MCF 10A (cell line): ENCODE results near the gene MCUR1. TPM values are rescaled to one million over a fixed set of nuclear protein-coding genes. Genes with fewer than 3 reads are reported as not detected.

Experiments
- BruUV-seq: library from RNA; stranded (reverse); fragments of 400-500 nt; replicated peaks from 2 replicates; lab custom pipeline; 2021; lab: Mats Ljungman, UMichigan
- CTCF ChIA-PET: fragments of 300-600 bp; sonication (Branson Sonifier 250); formaldehyde crosslinking; extraction: SDS; loops from one replicate; lab custom pipeline; 2021; ENCODE audit warnings: antibody characterized with exemption, inconsistent platforms; lab: Yijun Ruan, JAX
- POLR2A ChIA-PET: fragments of 300-600, 350-650 bp; sonication (Branson Sonifier 250); formaldehyde crosslinking; extraction: SDS; loops from one replicate; lab custom pipeline; 2020; ENCODE audit warnings: antibody characterized with exemption, inconsistent platforms; lab: Yijun Ruan, JAX
- DNase-seq: peaks from one replicate; pipeline ENCODE4 v3.0.0-alpha.2; 2018; ENCODE audit not compliant: unreplicated experiment
- H3K27ac Mint-ChIP-seq: one replicate; pipeline ENCODE4 v1.8.0; 2022; ENCODE audit warnings: mild to moderate bottlenecking, low read depth, mixed read lengths; ENCODE audit not compliant: unreplicated experiment
- H3K27me3 Mint-ChIP-seq: one replicate; pipeline ENCODE4 v1.8.0; 2022; ENCODE audit warnings: mixed read lengths; ENCODE audit not compliant: insufficient read depth, unreplicated experiment
- H3K36me3 Mint-ChIP-seq: one replicate; pipeline ENCODE4 v1.8.0; 2022; ENCODE audit warnings: mild to moderate bottlenecking, moderate library complexity, mixed read lengths; ENCODE audit not compliant: insufficient read depth, unreplicated experiment
- H3K4me1 Mint-ChIP-seq: one replicate; pipeline ENCODE4 v1.8.0; 2022; ENCODE audit warnings: mixed read lengths; ENCODE audit not compliant: insufficient read depth, unreplicated experiment
- H3K4me3 Mint-ChIP-seq: one replicate; pipeline ENCODE4 v1.8.0; 2022; ENCODE audit warnings: mild to moderate bottlenecking, moderate library complexity, mixed read lengths; ENCODE audit not compliant: unreplicated experiment
- H3K9me3 Mint-ChIP-seq: one replicate; pipeline ENCODE4 v1.8.0; 2022; ENCODE audit warnings: mixed read lengths; ENCODE audit not compliant: unreplicated experiment
- intact Hi-C: fragments of 100-400 bp; cut with micrococcal nuclease; formaldehyde crosslinking; loops from 2 replicates; pipeline ENCODE4 v1.14.1; 2022
- total RNA-seq: library from RNA; stranded (reverse); gene quantifications from 2 replicates; pipeline ENCODE4 v1.2.3, GENCODE V29; 2022
- TF ChIP-seq, protein P1 (sequence below): fragments of 200-600 bp; IDR thresholded peaks from one replicate; pipeline ENCODE4 v1.8.0; 2022; ENCODE audit warnings: antibody characterized with exemption, mild to moderate bottlenecking; ENCODE audit not compliant: unreplicated experiment

The MCUR1 gene
- total RNA-seq, 1 experiment from 2014 or later = 30.4 TPM

DNA sequence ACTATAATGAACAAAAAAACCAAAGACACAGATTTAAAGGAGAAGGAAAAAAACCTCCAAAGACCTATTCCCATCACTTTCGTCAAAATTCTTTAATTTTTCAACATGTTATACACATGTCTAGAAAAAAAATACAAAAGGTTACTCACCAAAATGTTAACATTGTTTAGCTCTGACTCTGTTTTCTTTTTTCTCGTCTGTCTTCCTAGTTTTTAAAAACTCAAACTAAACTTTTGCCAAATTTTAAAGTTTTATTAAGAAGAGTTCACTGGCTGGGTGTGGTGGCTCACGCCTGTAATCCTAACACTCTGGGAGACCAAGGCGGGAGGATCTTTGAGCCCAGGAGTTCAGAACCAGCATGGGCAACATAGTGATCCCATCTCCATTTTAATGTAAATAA is 10.8 kb downstream of the MCUR1 start:
- H3K4me3 Mint-ChIP-seq = no peak overlapping the region
- no peaks in the 10 kb centered on the region for H3K9me3 Mint-ChIP-seq
- peaks cover 68% of the 10 kb centered on the region for H3K36me3 Mint-ChIP-seq
- TF ChIP-seq, protein P1, sequence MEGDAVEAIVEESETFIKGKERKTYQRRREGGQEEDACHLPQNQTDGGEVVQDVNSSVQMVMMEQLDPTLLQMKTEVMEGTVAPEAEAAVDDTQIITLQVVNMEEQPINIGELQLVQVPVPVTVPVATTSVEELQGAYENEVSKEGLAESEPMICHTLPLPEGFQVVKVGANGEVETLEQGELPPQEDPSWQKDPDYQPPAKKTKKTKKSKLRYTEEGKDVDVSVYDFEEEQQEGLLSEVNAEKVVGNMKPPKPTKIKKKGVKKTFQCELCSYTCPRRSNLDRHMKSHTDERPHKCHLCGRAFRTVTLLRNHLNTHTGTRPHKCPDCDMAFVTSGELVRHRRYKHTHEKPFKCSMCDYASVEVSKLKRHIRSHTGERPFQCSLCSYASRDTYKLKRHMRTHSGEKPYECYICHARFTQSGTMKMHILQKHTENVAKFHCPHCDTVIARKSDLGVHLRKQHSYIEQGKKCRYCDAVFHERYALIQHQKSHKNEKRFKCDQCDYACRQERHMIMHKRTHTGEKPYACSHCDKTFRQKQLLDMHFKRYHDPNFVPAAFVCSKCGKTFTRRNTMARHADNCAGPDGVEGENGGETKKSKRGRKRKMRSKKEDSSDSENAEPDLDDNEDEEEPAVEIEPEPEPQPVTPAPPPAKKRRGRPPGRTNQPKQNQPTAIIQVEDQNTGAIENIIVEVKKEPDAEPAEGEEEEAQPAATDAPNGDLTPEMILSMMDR = no peak
- DNase-seq = no peak
- intact Hi-C loops = no loop called here
- BruUV-seq = no TSS peak
- no peak overlapping the region for H3K27ac Mint-ChIP-seq
- H3K27me3 Mint-ChIP-seq = no peaks in the 10 kb centered on the region
- H3K4me1 Mint-ChIP-seq = no peaks in the 10 kb centered on the region
- ChIA-PET POLR2A (interaction anchor here (0.8 to 1.7 kb wide), 2 partner anchors 10 to 26 kb away, joined by 3 to 4 read pairs; no protein-coding TSS in a partner anchor), CTCF (interaction anchor here (1.8 kb wide), 1 partner anchor 9 kb away, joined by 6 read pairs; no protein-coding TSS in a partner anchor)

DNA sequence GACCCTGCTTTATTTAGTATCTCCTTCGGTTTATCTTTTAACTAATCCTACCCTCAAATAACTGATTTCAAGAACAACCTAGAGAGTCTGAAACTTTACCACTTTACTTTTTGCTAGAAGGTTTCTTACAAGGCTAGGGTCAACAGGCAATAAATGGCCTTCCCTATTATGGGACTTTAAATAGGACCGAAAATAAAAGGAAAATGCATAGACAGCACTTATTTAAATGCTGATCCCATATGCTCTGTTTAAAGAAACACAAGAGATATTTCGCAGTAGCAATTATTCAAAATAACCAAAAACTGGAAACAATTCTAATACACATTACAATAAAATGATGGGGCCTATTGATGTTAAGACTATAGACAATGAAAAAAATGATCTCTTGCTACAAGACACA is 13.7 kb downstream of the MCUR1 start:
- TF ChIP-seq, protein P1 = no peak
- no peak overlapping the region for H3K27ac Mint-ChIP-seq
- no peaks in the 10 kb centered on the region for H3K9me3 Mint-ChIP-seq
- no peaks in the 10 kb centered on the region for H3K27me3 Mint-ChIP-seq
- intact Hi-C loops = no loop called here
- no peaks in the 10 kb centered on the region for H3K4me1 Mint-ChIP-seq
- H3K4me3 Mint-ChIP-seq = no peak overlapping the region
- ChIA-PET POLR2A (no interaction called here), CTCF (no interaction called here)
- no peak for DNase-seq
- peaks cover 78% of the 10 kb centered on the region for H3K36me3 Mint-ChIP-seq
- BruUV-seq = no TSS peak

DNA sequence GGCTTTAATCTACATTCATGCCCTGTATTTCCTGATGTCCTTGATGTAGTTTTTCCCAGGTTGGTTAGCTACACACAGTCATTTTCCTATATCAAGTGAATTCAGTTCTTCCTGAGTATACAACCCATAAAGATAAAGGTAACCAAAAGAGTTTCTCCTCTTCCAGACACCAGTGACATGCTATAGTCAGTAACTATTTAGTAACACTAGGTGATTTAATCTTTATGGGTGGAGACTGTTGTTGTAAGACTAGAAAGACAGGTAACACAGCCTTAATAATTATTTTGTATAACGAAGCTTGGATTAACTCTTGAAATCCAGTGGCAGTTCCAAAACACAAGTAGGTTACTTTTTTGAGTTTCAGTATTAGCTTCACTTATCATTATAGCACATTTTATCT is 17.6 kb downstream of the MCUR1 start:
- Mint-ChIP-seq H3K27me3 (no peaks in the 10 kb centered on the region), H3K27ac (no peak overlapping the region), H3K4me3 (no peak overlapping the region), H3K9me3 (no peaks in the 10 kb centered on the region), H3K36me3 (peaks cover 56% of the 10 kb centered on the region), H3K4me1 (peaks cover 5% of the 10 kb centered on the region)
- DNase-seq = no peak
- no TSS peak for BruUV-seq
- CTCF ChIA-PET = interaction anchor here (0.7 to 3.3 kb wide), 5 partner anchors 10 to 347 kb away, joined by 3 to 16 read pairs (median 3); no protein-coding TSS in a partner anchor
- intact Hi-C loops = loop anchor here (10.0 kb wide), 1 partner anchor 182 kb away; the partner anchor contains the start of gene NOL7
- TF ChIP-seq, protein P1 = no peak
- POLR2A ChIA-PET = no interaction called here

DNA sequence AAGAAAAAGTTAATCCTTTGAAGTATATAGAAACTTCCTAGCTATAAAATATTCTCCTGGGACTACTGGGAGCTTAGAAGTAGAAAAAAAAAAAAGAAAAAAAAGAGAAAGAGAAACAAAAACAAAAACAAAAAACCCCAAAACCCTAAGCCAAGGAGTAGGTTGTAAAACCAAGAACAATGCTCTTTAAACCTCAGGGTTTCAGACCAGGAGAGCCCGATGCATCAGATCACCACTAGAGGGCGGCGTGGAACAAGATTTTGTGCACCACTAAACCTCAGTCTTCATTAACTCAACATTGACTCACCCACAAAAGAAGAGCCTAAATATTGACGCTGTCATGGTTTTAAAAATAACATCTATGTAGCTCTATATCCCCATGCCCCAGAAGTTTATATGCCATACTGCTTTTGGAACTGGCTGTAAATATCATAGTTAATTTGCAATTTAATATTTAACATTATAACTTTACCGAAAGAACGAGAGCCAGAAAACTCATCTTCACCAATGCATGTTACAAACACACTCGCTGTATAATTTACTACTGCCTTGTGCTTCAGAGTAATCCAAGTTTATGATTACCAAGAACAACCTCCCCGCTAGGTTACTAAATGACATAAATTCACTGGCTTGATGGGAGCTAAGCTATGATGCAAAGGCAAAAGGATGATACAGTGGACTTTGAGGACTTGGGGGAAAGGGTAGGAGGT is 19.2 kb downstream of the MCUR1 start:
- intact Hi-C loops = loop anchor here (1.0 to 10.0 kb wide), 5 partner anchors 86 to 350 kb away; partner anchors contain the start of gene NOL7
- TF ChIP-seq, protein P1 = peak; percentile 83
- ChIA-PET CTCF (interaction anchor here (0.5 to 3.3 kb wide), 39 partner anchors 8 to 1825 kb away, joined by 3 to 16 read pairs (median 3); no protein-coding TSS in a partner anchor), POLR2A (interaction anchor here (0.5 to 1.8 kb wide), 8 partner anchors 9 to 955 kb away, joined by 3 to 7 read pairs (median 3); partner anchors contain the start of gene NOL7)
- no peaks in the 10 kb centered on the region for H3K9me3 Mint-ChIP-seq
- H3K36me3 Mint-ChIP-seq = peaks cover 47% of the 10 kb centered on the region
- no peaks in the 10 kb centered on the region for H3K27me3 Mint-ChIP-seq
- peak; percentile 87 for DNase-seq
- no peak overlapping the region for H3K27ac Mint-ChIP-seq
- no peak overlapping the region for H3K4me3 Mint-ChIP-seq
- no TSS peak for BruUV-seq
- H3K4me1 Mint-ChIP-seq = peaks cover 5% of the 10 kb centered on the region
